ENCODE measurements around the gene MYH11. TPM values are rescaled to one million over a fixed set of nuclear protein-coding genes. Genes with fewer than 3 reads are reported as not detected.

Gene MYH11
- total and polyA plus RNA-seq, 7 donors, result 6.1 to 26.4 (median 14.1) TPM

DNA sequence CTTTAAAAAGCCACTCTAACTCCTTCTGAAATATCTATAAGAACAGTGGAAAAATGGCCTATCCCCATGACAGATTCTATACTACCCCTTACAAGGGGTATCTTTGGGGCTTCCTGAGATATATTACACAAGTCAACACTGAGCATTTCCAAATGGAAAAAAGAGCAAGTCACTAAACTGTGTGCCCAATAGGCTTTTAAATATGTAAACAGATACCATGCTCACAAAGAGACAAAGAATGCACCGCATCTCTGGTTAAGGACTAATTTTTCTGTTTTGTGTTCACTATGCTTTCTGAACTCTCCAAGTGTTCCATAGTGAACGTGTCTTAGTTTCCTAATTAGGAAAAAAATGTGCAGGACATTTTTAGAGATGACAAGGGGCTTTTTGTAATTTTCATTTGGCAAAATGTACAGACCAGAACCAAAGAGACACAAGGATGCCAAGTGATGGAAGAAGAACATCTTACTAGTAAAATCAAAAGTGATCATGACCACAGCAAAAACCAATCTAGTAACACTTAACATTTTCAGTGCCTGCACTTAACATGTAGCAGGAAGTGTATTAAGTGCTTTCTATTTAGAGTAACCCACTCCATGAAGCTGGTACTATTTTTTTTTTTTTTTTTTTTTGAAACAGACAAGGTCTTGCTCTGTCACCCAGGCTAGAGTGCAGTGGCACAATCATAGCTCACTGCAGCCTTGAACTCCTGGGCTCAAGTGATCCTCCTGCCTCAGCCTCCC lies 21.5 kb downstream of the MYH11 start:
- H3K27ac ChIP-seq, result no peak overlapping the region
- intact Hi-C loops (cut with DNase I), result no loop called here

DNA sequence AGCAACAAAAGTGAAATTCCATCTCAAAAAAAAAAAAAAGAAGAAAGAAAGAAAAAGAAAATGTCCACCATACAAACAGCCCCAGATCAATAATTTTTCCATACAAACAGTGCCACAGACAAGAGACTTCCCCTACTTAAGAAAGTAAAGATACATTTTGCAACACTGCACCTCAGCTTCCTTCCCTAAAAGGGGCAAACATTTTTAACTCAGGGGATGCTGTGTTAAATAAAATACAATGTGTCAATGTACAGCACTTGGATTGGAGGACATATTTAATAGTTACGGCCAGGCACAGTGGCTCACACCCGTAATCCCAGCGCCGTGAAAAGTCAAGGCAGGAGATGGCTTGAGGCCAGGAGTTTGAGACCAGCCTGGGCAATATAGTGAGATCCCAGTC lies 22.3 kb downstream of the MYH11 start:
- no peaks in the 10 kb centered on the region for H3K9me3 ChIP-seq
- H3K27ac ChIP-seq, result no peak overlapping the region
- ATAC-seq (no peak), DNase-seq (no peak)
- TF ChIP-seq, protein P1, sequence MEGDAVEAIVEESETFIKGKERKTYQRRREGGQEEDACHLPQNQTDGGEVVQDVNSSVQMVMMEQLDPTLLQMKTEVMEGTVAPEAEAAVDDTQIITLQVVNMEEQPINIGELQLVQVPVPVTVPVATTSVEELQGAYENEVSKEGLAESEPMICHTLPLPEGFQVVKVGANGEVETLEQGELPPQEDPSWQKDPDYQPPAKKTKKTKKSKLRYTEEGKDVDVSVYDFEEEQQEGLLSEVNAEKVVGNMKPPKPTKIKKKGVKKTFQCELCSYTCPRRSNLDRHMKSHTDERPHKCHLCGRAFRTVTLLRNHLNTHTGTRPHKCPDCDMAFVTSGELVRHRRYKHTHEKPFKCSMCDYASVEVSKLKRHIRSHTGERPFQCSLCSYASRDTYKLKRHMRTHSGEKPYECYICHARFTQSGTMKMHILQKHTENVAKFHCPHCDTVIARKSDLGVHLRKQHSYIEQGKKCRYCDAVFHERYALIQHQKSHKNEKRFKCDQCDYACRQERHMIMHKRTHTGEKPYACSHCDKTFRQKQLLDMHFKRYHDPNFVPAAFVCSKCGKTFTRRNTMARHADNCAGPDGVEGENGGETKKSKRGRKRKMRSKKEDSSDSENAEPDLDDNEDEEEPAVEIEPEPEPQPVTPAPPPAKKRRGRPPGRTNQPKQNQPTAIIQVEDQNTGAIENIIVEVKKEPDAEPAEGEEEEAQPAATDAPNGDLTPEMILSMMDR (IDR thresholded peaks at IDR 0.05), result no peak
- no peaks in the 10 kb centered on the region for H3K4me1 ChIP-seq
- intact Hi-C loops (cut with DNase I), result no loop called here
- no peak overlapping the region for H3K4me3 ChIP-seq
- no peaks in the 10 kb centered on the region for H3K36me3 ChIP-seq (ENCODE audit: insufficient read depth in 1 of 2, low read depth in 1 of 2)
- 68 to 85% (median 83%) methylated on average over 4 of the region's 4 CpGs for WGBS, 3 donors
- H3K27me3 ChIP-seq (ENCODE audit: insufficient read depth in 3 of 3, low read length in 2 of 3), result no peaks in the 10 kb centered on the region

More for the DNA sequence above, 21.5 kb downstream of the MYH11 start:
- H3K36me3 ChIP-seq (ENCODE audit: insufficient read depth in 1 of 2, low read depth in 1 of 2), result no peaks in the 10 kb centered on the region
- DNase-seq (no peak), ATAC-seq (no peak)
- WGBS, 3 donors, result 28 to 46% (median 37%) methylated on average over 2 of the region's 2 CpGs
- H3K27me3 ChIP-seq (ENCODE audit: insufficient read depth in 3 of 3, low read length in 2 of 3), result no peaks in the 10 kb centered on the region
- H3K4me3 ChIP-seq, result no peak overlapping the region
- TF ChIP-seq, protein P1 (IDR thresholded peaks at IDR 0.05), result no peak
- H3K9me3 ChIP-seq, result no peaks in the 10 kb centered on the region
- H3K4me1 ChIP-seq, result no peaks in the 10 kb centered on the region

DNA sequence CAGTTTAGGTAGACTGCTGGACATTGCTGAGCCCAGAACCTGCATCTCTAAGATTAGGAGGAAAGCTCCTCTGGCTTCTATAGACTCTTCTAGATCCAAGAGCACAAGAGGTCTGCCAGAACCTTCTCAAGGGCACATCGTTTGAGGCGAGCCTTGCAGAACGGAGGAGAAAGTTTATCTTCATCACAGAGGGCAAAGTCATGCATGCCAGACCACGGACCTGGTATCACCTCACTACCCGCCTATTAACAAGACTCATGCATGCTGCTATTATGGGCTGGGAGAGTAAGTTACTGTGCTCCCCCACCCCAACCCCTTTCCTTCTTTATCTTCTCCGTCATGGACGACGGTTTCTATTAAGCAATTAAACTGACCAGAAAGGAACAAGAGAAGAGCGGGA lies 23.3 kb downstream of the MYH11 start:
- 67 to 80% (median 68%) methylated on average over 9 of the region's 9 CpGs for WGBS, 3 donors
- Histone ChIP-seq H3K4me1 (no peaks in the 10 kb centered on the region), H3K4me3 (no peak overlapping the region), H3K27me3 (ENCODE audit: insufficient read depth in 3 of 3, low read length in 2 of 3) (no peaks in the 10 kb centered on the region), H3K9me3 (no peaks in the 10 kb centered on the region), H3K36me3 (ENCODE audit: insufficient read depth in 1 of 2, low read depth in 1 of 2) (no peaks in the 10 kb centered on the region), H3K27ac (no peak overlapping the region)
- DNase-seq (no peak), ATAC-seq (no peak)
- TF ChIP-seq, protein P1 (IDR thresholded peaks at IDR 0.05), result no peak
- intact Hi-C loops (cut with DNase I), result no loop called here

DNA sequence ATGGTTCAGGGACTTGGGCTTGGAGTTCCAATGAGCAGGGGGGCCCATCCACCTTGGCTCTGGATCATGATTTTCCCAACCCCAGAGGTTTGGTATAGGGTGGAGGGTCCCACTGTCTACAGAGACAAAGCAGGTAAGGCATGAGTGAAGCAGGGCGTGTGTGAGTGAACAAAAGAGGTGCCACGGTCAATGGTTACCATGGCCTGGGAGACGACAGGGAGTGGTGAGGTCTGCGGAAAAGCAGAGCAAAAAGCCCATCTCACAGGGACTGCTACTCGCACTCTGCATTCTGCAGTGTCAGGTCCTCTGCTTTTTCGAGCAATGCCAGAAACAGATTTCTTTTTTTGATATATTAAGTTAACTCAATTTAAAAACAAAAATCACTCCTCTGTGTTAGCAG lies 24.6 kb downstream of the MYH11 start:
- Histone ChIP-seq H3K27me3 (ENCODE audit: insufficient read depth in 3 of 3, low read length in 2 of 3) (no peaks in the 10 kb centered on the region), H3K27ac (no peak overlapping the region)

More for the DNA sequence above, 24.6 kb downstream of the MYH11 start:
- Histone ChIP-seq H3K4me3 (no peak overlapping the region), H3K9me3 (no peaks in the 10 kb centered on the region), H3K4me1 (no peaks in the 10 kb centered on the region), H3K36me3 (ENCODE audit: insufficient read depth in 1 of 2, low read depth in 1 of 2) (no peaks in the 10 kb centered on the region)
- intact Hi-C loops (cut with DNase I), result no loop called here
- no peak for ATAC-seq
- DNase-seq, result no peak
- TF ChIP-seq, protein P1 (IDR thresholded peaks at IDR 0.05), result no peak
- 93 to 95% (median 93%) methylated on average over 6 of the region's 6 CpGs for WGBS, 3 donors

Measured in psoas muscle (tissue), 8 donors.